Stimulated activated CD4-positive, alpha-beta T cell treated with anti-CD3 and anti-CD28 coated beads, Interleukin-2, amount 100 ng/mL, for 48 hours (primary cell): ENCODE results near the gene PDE3B.
A peak's percentile ranks its signal among the peaks of the same experiment; 100 is the strongest.
"Not testable (repeated sequence)": the region's sequence is repeated elsewhere in the genome, so short reads cannot be mapped to it uniquely, and the experiment has no call there.

ENCODE experiments used
- DNase-seq, 2 donors: peaks; one replicate each; pipeline ENCODE4 v3.0.0-alpha.2; 2020

PDE3B gene

DNA sequence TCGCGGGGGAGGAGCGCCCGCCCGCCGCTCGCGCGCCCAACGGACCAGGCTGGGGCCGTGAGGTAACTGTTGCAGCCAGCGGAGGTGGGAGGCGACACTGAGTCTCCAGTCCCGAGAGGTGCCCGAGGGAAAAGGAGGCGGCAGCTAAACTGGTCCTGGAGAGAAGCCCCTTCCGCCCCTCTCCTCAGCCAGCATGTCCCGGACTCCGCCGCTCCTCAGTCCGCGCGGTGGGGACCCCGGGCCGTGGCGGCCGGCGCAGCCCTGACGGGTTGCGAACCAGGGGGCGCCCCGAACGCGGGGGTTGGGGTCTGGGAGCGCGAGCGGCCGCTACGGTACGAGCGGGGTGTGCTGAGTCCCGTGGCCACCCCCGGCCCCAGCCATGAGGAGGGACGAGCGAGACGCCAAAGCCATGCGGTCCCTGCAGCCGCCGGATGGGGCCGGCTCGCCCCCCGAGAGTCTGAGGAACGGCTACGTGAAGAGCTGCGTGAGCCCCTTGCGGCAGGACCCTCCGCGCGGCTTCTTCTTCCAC lies at the start of gene PDE3B:
TSS of gene PDE3B (plus strand) at position 108 of the 529 bp plus-strand sequence. CDS start at position 380, 272 bp downstream.
- peak in 1 of 2 donors; percentile 73 for DNase-seq

DNA sequence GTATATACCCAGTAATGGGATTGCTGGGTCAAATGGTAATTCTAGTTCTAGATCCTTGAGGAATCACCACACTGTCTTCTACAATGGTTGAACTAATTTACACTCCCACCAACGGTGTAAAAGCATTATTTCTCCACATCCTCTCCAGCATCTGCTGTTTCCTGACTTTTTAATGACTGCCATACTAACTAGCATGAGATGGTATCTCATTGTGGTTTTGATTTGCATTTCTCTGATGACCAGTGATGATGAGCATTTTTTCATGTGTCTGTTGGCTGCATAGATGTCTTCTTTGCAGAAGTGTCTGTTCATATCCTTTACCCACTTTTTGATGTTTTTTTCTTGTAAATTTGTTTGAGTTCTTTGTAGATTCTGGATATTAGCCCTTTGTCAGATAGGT lies 48.3 kb upstream of the PDE3B start:
- DNase-seq: not testable (repeated sequence)

DNA sequence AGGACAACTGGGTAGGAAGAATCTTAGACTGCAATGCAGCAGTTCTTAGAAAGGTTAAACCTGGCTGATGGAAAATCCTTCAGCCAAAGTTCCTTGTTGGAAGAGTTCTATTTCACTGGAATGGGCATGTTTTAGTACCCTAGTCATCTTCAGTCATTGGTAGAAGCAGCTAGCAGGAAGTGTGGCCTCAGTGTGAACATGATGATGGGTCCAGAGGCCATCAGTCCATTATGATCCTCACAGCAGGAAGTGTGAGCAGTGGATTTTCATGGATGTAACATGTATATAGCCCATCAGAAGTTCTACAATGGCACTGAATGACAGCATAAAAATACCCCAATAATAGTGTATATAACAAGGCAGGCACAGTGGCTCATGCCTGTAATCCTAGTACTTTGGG lies 35.9 kb upstream of the PDE3B start:
- DNase-seq: no peak

DNA sequence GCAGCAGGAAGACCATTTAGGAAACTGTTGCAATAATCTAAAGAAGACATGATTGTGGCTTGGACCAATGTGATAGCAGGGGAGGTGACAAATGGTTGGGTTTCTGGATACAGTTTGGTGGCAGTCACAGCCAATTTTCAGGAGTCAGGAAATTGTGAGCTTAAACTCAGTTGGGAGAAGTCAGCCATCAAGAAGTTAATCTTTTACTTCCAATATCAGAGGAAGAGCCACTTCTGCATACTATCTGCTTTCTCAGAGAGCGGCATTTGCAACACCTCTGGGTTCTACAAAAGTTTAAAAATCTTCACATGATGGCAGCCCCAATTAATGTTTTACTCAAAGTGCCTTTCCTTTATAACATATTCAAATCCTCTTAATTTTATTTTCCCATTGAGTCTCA lies 33.7 kb upstream of the PDE3B start:
- DNase-seq: no peak

DNA sequence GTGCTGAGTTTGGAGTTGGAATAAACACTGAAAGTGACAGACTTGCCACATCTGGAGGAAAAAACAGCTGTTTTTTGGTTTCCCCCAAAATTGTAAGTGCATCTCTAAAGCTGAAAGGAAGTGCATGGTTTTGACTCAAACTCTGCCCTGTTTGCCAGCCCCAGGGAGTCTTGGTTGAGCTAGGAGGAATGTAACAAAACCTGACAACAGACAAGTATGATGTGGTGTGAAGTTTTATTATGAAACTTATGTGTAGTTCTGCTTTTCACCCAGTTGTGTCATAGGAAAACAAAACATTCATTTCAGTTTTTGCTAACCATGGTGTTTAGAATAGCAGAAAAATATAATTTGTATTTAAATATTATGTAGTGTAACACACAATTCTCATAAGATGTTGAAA lies 31.7 kb upstream of the PDE3B start:
- no peak for DNase-seq

DNA sequence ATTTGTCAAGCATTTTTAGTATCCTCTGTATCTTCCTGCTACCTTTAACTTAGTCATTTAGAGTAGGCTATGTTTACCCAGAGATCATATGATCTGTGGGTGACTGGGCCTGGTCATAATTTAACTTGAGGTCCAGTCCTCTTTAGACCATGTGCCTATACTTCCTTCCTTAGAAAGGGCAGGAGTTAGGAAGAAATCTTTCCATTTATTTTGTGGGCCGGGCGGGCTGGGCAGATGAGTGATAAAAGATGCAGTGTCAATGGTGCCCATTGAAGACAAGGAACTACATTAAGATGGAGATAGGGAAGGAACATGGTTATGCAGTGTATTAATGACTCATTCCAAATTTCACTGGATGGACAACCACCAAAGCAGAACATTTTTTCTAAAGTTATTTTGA lies 30.9 kb upstream of the PDE3B start:
- no peak for DNase-seq

DNA sequence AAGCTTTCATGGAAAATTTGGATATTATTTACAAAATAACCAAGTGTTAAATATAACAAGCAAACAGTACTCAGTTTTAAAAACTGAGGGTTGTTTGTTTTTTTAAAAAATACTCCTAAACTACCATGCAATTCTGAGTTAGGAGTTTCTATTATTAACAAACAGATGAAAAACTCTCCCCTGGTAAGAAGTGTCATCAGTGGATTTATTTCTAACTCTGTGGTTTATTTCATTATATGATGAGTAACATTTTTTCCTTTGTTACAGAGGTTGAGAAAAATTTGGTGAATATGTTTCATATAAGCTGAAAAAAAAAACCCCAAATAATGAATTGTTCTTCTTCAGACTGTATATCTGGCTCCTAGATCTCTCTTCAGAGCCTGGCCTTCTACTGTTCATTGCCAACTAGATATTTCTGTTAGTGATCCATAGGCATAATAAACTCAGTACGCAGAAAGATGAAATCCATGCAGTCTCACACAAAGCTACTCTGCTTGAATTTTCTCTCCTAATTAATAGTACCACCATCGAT lies 29.4 kb upstream of the PDE3B start:
- no peak for DNase-seq

DNA sequence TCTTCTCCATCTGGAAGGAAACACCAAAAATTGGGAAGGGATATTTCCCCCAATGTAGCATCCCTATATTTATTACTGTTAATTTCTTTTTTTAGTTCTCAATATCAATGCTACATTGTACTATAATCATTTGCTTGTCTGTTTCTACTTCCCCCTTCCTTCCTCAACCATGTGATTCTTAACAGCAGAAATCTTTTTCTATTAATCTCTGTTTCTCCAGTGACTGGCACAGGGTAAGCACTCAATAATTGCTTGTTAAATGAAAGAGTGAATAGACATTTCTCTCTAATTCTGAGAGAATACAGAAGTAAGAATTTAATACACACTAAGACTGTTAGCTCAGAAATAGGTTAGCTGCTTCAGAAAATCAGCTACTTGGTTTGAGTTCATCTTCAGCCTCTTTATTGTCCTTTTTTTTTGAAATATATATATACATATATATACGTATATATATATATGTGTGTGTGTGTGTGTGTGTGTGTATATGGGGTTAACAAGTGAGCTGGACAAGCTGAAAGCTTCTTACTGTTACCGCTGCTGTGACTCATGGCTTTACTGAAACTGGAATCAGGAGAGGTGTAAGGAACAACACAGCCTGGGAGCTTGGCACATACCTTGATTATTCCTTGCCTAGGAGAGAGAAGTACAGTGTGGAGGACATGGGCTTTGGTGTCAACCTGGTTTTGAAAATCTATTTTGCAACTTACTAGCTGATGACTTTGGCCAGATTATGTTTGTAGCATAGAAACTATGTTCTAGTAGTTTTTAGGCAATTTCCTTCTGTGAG lies 26.2 kb upstream of the PDE3B start:
- no peak for DNase-seq

DNA sequence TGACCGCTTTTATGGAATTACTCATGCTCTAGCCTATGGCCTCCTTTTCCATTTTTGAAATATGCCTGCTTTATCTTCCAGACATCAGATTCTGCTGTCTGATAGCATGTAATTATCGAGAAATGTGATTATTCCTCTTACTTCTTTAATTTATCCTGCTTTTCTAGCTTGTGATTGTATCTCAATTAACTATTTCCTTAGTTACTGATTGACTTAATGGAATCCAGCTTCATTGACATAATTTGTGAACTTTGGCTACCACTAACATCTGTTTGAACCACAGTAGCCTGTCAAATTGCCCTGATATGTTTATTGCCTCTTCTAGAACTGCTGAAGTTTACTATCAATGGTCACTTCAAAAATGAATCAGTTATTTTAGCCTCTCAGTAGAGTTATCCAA lies 25.5 kb upstream of the PDE3B start:
- DNase-seq: no peak

DNA sequence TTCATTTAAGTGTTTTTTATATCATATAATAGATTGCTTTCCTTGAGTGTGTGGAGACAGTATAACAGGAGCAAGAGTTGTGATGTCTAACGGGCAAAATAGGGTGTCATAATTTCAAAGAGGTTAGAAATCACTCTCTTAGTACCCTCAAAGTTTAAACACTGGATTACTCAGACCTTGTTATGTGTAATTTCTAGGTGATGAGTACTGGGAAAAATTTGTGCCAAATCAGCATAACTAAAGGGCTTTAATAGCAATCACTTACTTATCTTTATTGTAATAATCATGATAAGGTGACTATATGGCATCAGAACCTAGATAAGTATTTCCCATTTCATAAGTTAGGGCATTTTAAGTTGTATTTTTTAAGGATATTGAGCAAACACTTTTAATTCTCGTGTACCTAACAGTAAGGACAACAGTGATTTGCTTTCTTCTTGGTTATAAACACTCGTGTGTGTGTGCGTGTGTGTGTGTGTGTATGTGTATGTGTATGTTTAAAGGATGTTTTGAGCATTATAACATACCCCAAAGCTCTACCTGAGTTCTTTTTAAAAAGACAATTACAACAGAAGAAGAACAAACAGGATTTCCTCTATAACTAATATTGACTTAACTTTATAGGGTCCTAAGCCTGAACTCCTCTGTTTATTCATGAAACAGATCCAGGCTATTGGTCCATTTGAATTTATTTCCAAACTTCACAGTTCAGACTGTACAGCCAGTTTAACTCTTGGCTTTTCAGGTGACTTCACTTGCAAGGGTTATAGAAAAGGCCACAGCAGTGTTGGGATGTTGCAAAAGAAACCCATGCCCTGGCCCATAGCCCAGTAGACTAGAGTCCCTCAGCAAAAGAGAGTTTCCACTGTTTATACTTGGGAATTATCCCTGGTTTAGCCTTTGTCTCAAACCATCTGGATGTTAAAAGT lies 23.7 kb upstream of the PDE3B start:
- no peak for DNase-seq

DNA sequence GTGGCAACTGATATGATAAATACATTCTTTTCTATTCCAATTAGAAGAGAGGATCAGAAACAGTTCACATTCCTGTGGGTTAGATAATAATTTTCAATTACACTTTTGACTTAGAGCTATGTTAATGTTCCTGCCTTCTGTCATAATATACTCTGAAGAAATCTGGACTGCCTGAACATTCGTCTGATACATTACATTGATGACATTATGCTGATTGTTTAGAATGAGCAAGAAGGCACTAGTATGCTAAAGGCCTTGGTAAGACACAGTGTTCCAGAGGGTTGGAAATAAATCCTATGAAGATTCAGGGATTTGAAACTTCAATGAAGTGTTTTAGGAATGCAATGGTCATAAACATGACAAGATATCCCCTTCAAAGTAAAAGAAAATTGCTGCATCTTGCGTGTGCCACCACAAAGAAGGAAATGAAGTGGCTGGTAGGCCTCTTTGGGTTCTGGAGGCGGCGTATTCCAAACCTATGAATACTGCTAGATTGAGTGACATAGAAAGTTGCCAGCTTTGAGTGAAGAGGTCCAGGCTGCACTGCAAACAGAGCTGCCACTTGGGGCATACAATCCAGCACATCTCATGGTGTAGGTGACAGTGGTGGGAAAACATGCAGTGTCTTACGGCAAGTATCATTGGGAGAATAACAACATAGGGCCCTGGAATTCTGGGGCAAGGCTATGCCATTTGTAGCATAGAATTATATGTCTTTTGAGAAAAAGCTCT lies 21.2 kb upstream of the PDE3B start:
- DNase-seq: no peak

DNA sequence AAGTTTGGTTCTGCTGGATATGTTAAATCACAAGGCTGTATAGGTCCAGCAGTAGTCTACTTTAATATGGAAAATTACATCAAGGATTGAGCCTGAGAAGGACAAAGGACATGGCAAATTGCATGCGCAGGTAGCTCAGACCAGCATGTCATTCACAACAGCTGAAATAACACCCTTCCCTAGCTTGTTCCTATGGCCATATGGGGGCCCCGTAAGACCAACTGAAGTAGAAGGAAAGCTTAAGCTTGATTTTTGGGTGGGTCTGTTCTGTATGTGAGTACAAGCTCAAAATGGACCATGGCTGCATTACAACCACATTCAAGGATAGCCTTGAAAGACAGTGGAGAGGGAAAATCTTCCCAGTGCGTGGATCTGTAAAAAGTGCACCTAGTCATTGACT lies 20.6 kb upstream of the PDE3B start:
- DNase-seq: no peak

DNA sequence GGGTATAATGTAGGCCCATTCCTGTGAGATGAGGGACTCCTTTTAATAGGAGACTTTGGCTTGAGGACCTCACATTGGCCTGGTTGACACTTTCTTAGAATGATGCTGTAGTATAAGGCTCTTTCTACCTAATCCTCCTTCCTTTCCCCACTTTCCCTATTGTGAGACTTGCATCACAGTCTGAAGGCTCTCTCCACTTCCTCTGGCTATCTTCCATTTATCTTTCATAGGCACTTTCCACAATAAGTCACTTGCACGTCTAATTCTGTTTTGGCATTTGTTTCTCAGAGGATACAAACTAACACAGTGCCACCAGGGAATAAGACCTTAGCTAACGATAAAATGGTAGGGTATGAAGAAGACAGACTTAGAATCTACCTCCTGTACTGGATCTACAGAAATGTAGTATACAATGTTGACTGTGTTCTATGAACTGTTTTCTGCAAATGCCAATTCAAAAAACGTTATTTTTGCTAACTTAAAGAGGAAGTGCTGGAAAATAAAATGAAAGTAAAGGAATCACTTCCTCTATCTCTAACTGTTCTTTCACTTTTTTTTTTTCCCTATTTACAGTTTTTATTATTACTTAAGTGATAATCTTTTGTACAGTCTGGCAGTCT lies 17.9 kb upstream of the PDE3B start:
- DNase-seq: no peak

DNA sequence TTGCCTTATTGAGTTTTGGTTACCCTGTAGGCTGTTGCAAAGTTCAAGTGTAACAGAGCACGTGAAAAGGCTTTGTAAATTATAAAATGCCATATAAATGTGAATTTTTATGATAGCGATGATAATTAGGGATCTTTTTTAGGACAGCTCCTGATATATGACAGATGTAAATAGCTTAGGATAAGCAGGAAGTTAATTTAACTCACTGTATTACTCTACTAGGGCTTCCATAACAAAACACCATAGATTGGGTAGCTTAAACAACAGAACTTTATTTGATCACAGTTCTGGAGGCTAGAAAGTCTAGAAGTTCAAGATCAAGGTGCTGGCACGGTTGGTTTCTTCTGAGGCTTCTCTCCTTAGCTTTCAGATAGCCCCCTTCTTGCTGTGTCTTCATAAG lies 17.0 kb upstream of the PDE3B start:
- no peak for DNase-seq

DNA sequence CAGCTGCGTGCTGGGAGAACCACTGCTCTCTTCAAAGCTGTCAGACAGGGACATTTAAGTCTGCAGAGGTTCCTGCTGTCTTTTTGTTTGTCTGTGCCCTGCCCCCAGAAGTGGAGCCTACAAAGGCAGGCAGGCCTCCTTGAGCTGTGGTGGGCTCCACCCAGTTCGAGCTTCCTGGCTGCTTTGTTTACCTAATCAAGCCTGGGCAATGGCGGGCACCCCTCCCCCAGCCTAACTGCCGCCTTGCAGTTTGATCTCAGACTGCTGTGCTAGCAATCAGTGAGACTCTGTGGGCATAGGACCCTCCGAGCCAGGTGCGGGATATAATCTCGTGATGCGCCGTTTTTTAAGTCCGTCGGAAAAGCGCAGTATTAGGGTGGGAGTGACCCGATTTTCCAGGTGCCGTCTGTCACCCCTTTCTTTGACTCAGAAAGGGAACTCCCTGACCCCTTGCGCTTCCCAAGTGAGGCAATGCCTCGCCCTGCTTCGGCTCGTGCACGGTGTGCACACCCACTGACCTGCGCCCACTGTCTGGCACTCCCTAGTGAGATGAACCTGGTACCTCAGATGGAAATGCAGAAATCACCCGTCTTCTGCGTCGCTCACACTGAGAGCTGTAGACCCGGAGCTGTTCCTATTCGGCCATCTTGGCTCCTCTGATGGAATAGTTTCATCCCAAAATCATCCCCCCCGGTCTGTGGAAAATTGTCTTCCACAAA lies 9.9 kb upstream of the PDE3B start:
- not testable (repeated sequence) for DNase-seq

DNA sequence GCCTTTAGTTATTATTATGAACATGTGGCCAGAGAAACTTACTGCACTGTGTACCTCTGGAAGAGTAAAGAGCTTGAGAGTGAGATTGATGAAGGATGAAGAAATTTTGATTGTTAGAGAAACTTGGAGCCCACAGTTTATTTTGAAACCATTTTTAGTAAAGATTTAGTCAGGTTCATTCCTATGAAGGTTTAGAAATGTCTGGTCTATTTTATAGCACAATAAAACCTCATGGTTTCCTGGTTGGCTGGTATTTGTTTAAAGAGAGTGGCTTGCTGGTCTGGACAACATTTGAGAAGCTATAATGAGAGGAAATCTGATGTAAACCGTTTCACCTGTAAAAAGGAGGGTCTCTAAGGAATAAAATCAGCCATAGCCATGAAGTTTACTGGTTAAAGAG lies 8.8 kb upstream of the PDE3B start:
- DNase-seq: no peak

DNA sequence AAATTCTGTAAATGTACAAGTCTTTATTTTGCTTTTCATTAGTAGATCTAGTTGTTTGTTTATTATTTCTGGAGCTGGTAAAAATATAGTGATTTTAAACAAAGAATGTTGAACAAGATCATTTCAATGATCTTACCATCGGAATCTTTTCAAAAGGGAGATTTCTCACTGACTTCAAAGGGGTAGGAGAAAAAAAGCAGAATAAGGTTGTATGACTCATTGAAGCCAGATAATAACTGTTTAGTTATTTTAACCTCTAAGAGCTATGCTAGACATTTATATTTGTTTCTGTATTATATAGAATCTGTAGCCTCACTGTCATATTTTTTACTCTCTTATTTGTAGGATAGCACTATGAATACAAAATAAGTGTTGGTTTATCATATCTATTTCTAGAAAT lies 8.1 kb upstream of the PDE3B start:
- DNase-seq: no peak

DNA sequence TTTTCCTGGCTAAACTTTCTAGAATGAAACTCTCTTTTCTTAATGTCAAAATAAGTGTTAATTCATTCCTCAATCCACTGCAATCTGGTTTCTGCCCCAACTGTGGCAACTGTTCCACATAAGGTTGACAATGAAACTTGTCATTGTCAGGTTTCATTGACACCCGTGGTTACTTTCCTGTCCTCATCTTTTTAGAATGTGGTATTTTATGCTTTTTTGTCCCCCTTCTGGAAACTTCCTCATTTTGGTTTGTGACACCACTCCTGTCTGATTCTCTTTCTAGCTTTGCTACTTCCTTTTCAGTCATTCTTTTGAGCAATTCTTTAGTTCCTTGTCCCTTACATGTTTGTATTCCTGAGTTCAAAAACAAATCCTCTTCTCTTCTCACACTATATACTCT lies 7.5 kb upstream of the PDE3B start:
- DNase-seq: no peak

DNA sequence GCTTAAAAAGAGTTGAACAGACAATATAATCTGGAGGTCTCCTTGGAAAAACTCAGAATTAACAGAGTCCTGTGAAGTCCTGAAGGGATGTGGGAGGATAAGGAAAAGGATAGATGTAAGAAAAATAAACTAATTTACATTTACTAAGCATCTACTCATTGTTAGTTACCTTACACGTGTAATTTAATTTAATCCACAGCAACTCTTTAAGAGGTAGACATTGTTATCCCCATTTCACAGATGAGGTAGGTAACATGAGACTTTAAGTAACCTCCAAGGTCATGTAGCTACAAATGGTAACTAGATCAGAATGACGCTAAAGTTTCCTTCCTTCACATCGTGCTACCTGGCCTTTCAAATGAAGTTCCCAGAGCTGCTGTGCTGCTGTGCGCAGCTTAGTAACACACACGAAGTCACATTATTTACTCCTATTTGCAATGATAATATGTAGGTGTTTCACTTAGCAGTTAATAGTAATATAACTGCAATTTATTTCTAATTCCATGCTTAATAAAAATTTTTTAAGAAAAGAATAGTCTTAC lies 5.7 kb upstream of the PDE3B start:
- no peak for DNase-seq

DNA sequence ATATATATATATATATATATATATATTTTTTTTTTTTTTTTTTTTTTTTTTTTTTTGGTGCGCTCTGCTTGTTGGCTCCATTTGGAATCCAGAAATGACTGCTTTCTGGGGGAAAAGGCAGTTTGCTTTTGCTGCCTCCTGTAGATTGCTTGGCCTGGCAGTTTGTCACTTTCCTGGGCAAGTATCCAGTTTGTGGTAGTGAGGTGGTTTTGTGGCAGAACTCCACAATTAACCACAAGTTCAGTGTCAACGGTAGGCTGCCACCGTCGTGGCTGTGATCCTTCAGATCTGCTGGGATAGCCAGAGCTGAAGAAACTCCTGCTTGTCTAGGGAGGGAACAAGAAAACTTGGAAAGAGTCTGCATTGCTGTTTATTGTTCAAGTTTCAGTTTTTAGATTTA lies 5.0 kb upstream of the PDE3B start:
- no peak for DNase-seq

DNA sequence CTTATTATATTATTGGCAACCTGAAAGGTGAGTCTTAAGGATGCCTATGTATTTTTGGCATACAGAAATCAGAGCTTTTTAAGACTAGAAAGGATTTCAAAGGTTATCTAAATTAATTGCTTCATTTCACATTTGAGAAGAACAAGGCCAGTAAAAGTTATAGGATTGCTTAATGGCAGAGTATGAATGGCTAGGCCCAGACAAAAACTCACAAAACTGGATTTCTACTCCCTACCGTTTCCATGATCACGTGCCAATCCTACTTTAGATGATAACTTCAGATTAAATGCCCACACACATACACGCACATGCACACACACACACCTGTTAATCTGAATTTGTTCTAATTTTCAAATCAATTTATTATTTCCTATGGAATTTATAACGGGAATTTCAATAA lies 1.8 kb upstream of the PDE3B start:
- DNase-seq: no peak
